WTC11 (cell line): ENCODE measurements around the gene PLCG2.

Experiments
- GABPB1 ChIP-seq: sonication (generic); formaldehyde crosslinking; IDR thresholded peaks from 2 replicates; pipeline ENCODE4 v1.8.1; 2023; ENCODE audit warnings: mild to moderate bottlenecking, missing genetic modification reagents
- RELA ChIP-seq: sonication (generic); formaldehyde crosslinking; IDR thresholded peaks from 2 replicates; pipeline ENCODE4 v1.8.1; 2022; ENCODE audit warnings: missing genetic modification reagents, mild to moderate bottlenecking, borderline replicate concordance
- ZNF232 ChIP-seq: sonication (generic); formaldehyde crosslinking; IDR thresholded peaks from 2 replicates; pipeline ENCODE4 v1.8.0; 2022; ENCODE audit warnings: mild to moderate bottlenecking, missing genetic modification reagents
- TF ChIP-seq, protein P1 (sequence below): fragments of 200-600 bp; IDR thresholded peaks from 2 replicates; pipeline ENCODE4 v1.8.0; 2022; ENCODE audit warnings: antibody characterized with exemption
- TF ChIP-seq, protein P2 (sequence below): sonication (generic); formaldehyde crosslinking; IDR thresholded peaks from 2 replicates; pipeline ENCODE4 v1.8.1; 2022; ENCODE audit warnings: low read depth, mild to moderate bottlenecking, moderate library complexity, missing genetic modification reagents, borderline replicate concordance
- TF ChIP-seq, protein P3 (sequence below): sonication (generic); formaldehyde crosslinking; IDR thresholded peaks from 2 replicates; pipeline ENCODE4 v1.8.0; 2022; ENCODE audit warnings: mild to moderate bottlenecking, missing genetic modification reagents

DNA sequence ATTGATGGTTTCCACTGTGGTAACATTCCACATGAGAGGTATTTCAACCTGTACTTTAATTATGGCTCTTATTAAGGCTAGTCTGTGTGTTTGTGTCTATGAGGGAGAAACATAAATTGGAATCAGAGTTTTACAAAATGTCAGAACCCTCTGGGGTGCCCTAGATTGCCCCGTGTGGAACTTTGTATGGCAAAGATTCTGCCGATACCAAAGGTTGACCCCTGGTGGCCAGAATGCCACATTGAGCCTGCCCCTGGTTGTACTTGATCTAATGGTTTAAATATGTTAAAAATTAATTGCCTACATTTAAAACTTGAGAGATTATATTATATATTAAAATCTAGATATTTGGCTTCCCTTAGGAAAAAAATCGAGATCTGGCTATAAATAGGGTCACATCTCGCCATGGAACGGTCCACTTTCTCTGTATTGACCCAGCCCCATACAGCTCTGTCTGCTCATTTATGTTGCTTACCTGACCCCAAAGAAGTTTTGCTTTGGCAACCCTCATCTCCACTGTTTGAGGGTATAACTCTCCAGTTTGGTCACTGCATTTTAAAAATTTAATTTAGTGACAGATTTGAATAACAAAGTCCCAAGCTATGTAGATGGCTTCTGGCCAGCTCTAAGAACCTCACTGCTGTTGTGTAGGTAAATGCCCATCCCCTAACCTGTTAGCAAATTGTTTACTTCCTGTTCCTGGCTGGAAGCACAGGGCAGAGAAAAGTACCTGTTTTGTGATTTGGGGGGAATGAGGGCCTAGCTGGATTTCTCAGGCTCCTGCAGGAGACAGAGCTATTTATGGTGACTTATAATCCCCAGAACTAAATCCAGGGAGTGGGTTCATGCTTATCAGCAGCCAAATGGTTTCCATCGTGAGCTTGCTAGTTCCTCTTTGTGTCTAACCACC, 95.0 kb downstream of the PLCG2 start:
- TF ChIP-seq GABPB1 (no peak), RELA (CRISPR knock-in tag) (no peak), ZNF232 (CRISPR knock-in tag) (no peak)
- TF ChIP-seq, protein P1, sequence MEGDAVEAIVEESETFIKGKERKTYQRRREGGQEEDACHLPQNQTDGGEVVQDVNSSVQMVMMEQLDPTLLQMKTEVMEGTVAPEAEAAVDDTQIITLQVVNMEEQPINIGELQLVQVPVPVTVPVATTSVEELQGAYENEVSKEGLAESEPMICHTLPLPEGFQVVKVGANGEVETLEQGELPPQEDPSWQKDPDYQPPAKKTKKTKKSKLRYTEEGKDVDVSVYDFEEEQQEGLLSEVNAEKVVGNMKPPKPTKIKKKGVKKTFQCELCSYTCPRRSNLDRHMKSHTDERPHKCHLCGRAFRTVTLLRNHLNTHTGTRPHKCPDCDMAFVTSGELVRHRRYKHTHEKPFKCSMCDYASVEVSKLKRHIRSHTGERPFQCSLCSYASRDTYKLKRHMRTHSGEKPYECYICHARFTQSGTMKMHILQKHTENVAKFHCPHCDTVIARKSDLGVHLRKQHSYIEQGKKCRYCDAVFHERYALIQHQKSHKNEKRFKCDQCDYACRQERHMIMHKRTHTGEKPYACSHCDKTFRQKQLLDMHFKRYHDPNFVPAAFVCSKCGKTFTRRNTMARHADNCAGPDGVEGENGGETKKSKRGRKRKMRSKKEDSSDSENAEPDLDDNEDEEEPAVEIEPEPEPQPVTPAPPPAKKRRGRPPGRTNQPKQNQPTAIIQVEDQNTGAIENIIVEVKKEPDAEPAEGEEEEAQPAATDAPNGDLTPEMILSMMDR, result peak; percentile 80
- TF ChIP-seq, protein P2, sequence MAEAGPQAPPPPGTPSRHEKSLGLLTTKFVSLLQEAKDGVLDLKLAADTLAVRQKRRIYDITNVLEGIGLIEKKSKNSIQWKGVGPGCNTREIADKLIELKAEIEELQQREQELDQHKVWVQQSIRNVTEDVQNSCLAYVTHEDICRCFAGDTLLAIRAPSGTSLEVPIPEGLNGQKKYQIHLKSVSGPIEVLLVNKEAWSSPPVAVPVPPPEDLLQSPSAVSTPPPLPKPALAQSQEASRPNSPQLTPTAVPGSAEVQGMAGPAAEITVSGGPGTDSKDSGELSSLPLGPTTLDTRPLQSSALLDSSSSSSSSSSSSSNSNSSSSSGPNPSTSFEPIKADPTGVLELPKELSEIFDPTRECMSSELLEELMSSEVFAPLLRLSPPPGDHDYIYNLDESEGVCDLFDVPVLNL (CRISPR knock-in tag), result no peak
- TF ChIP-seq, protein P3, sequence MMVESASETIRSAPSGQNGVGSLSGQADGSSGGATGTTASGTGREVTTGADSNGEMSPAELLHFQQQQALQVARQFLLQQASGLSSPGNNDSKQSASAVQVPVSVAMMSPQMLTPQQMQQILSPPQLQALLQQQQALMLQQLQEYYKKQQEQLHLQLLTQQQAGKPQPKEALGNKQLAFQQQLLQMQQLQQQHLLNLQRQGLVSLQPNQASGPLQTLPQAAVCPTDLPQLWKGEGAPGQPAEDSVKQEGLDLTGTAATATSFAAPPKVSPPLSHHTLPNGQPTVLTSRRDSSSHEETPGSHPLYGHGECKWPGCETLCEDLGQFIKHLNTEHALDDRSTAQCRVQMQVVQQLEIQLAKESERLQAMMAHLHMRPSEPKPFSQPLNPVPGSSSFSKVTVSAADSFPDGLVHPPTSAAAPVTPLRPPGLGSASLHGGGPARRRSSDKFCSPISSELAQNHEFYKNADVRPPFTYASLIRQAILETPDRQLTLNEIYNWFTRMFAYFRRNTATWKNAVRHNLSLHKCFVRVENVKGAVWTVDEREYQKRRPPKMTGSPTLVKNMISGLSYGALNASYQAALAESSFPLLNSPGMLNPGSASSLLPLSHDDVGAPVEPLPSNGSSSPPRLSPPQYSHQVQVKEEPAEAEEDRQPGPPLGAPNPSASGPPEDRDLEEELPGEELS, result no peak
